Hematopoietic multipotent progenitor cell treated with erythropoietin and hydrocortisone succinate and interleukin-3 and kit ligand, for 6 days (in vitro differentiated cells): ENCODE data around the gene APOBEC3F.
"Not testable (repeated sequence)": the region's sequence is repeated elsewhere in the genome, so short reads cannot be mapped to it uniquely, and the experiment has no call there.

ENCODE experiments used
- DNase-seq: peaks from one replicate; pipeline ENCODE4 v3.0.0-alpha.2; 2015

APOBEC3F gene

GRCh38 chr22:39076155-39077025, 35.7 kb downstream of the APOBEC3F start:
- DNase-seq: not testable (repeated sequence)

- peak; percentile 94 for DNase-seq
Observed at GRCh38 chr22:39077026-39077840, 36.6 kb downstream of the APOBEC3F start, which contains the start of gene APOBEC3G. Gene APOBEC3G, plus strand, starts transcription at chr22:39077275. Its CDS starts 87 bp downstream, at chr22:39077362.

- DNase-seq: not testable (repeated sequence)
Observed at GRCh38 chr22:39077912-39078311, 37.2 kb downstream of the APOBEC3F start.

GRCh38 chr22:39078329-39078728, 37.7 kb downstream of the APOBEC3F start:
- DNase-seq: no peak

GRCh38 chr22:39079054-39079637, 38.5 kb downstream of the APOBEC3F start:
- DNase-seq: not testable (repeated sequence)

GRCh38 chr22:39080052-39080762, 39.5 kb downstream of the APOBEC3F start:
- DNase-seq: no peak

- no peak for DNase-seq
Observed at GRCh38 chr22:39081016-39081415, 40.4 kb downstream of the APOBEC3F start.

- DNase-seq: no peak
Observed at GRCh38 chr22:39081598-39081997, 40.9 kb downstream of the APOBEC3F start.

- DNase-seq: no peak
Observed at GRCh38 chr22:39083212-39084165, 42.8 kb downstream of the APOBEC3F start.

- DNase-seq: no peak
Observed at GRCh38 chr22:39084666-39085065, 44.0 kb downstream of the APOBEC3F start.

- DNase-seq: no peak
Observed at GRCh38 chr22:39087098-39087497, 46.4 kb downstream of the APOBEC3F start.

- DNase-seq: no peak
Observed at GRCh38 chr22:39087881-39088684, 47.4 kb downstream of the APOBEC3F start.

- DNase-seq: no peak
Observed at GRCh38 chr22:39088685-39089032, 48.0 kb downstream of the APOBEC3F start.

- DNase-seq: no peak
Observed at GRCh38 chr22:39089928-39090327, 49.3 kb downstream of the APOBEC3F start.

GRCh38 chr22:39090426-39091064, 49.9 kb downstream of the APOBEC3F start:
- no peak for DNase-seq

- DNase-seq: no peak
Observed at GRCh38 chr22:39091126-39092081, 50.7 kb downstream of the APOBEC3F start.

GRCh38 chr22:39092111-39092862, 51.6 kb downstream of the APOBEC3F start:
- DNase-seq: no peak
